Liver (tissue), 3 donors: ENCODE data around the gene PIP5KL1.

Experiments used
- CTCF ChIP-seq: fragments of 150-350 bp; IDR thresholded peaks from 2 replicates; pipeline ENCODE4 v1.5.1; 2017; ENCODE audit warnings: improper control_type of control experiment, low read depth, low read length; ENCODE audit not compliant: missing input control
- JUND ChIP-seq, 2 donors: IDR thresholded peaks; 2 replicates each; pipeline ENCODE4 v1.6.1; 2016; ENCODE audit warnings: antibody characterized with exemption in 2 of 2
- MAX ChIP-seq: IDR thresholded peaks from 2 replicates; pipeline ENCODE4 v1.6.1; 2016; ENCODE audit warnings: antibody characterized with exemption
- REST ChIP-seq: IDR thresholded peaks from 2 replicates; pipeline ENCODE4 v1.6.1; 2016; ENCODE audit warnings: antibody characterized with exemption, mild to moderate bottlenecking
- RXRA ChIP-seq, 2 donors: IDR thresholded peaks; 2 replicates each; pipeline ENCODE4 v1.6.1; 2017 to 2018; ENCODE audit warnings: antibody characterized with exemption in 2 of 2, mild to moderate bottlenecking in 1 of 2
- donor health status: healthy.
- donor health status: healthy.

GRCh38 chr9:127943731-127944144, 13.2 kb upstream of the PIP5KL1 start:
- TF ChIP-seq RXRA (IDR thresholded peaks at IDR 0.05) (no peak), REST (no peak), MAX (no peak), CTCF (peak; percentile 76), JUND (IDR thresholded peaks at IDR 0.05) (no peak)
